K562 (cell line): Measurements from ENCODE around the gene FBXO36.

Experiments used
- ATF1 ChIP-seq, 2 experiments: fragments of 450-650 bp in 1 of 2; IDR thresholded peaks; 2 replicates each; pipeline ENCODE4 v1.6.1; 2016; ENCODE audit warnings: missing compliant biosample characterization in 1 of 2, missing genetic modification characterization in 1 of 2
- EP300 ChIP-seq: IDR thresholded peaks from 2 replicates; pipeline ENCODE4 v1.6.1; 2012; ENCODE audit warnings: low read length, improper control_type of control experiment
- FOXK1 ChIP-seq: sonication (generic); formaldehyde crosslinking; IDR thresholded peaks from 2 replicates; pipeline ENCODE4 v1.8.0; 2022; ENCODE audit warnings: missing genetic modification reagents, mild to moderate bottlenecking, borderline replicate concordance
- KAT7 ChIP-seq: sonication (generic); formaldehyde crosslinking; IDR thresholded peaks from 2 replicates; pipeline ENCODE4 v1.8.0; 2022; ENCODE audit warnings: missing genetic modification reagents, mild to moderate bottlenecking, borderline replicate concordance
- NCOA1 ChIP-seq: fragments of 450-650 bp; IDR thresholded peaks from 2 replicates; pipeline ENCODE4 v1.6.1; 2016; ENCODE audit warnings: low read depth
- NR2C1 ChIP-seq, 2 experiments: fragments of 450-650 bp; IDR thresholded peaks; 2 replicates each; pipeline ENCODE4 v1.6.1; 2017; ENCODE audit warnings: mild to moderate bottlenecking in 2 of 2, antibody characterized with exemption in 1 of 2, inconsistent platforms in 1 of 2, missing compliant biosample characterization in 1 of 2, missing genetic modification characterization in 1 of 2
- SOX6 ChIP-seq: fragments of 450-650 bp; IDR thresholded peaks from 2 replicates; pipeline ENCODE4 v1.6.1; 2014; ENCODE audit warnings: mild to moderate bottlenecking
- YBX1 ChIP-seq: fragments of 450-650 bp; IDR thresholded peaks from 2 replicates; pipeline ENCODE4 v1.7.1; 2016; ENCODE audit warnings: mild to moderate bottlenecking
- ZNF146 ChIP-seq: IDR thresholded peaks from one replicate; pipeline ENCODE4 v1.6.1; 2018; ENCODE audit warnings: missing compliant biosample characterization; ENCODE audit not compliant: unreplicated experiment
- ZNF24 ChIP-seq: fragments of 450-650 bp; IDR thresholded peaks from 2 replicates; pipeline ENCODE4 v1.6.1; 2016
- TF ChIP-seq, protein P1 (sequence below), 2 experiments: fragments of 450-650 bp in 1 of 2; sonication (generic) in 1 of 2; formaldehyde crosslinking; conservative IDR thresholded peaks; 2 replicates each; pipeline versions ENCODE4 v1.4.0 to v1.8.1; 2020 to 2022; ENCODE audit warnings: mild to moderate bottlenecking in 1 of 2, missing genetic modification reagents in 1 of 2
- TF ChIP-seq, protein P2 (sequence below), 3 experiments: IDR thresholded peaks in 2 of 3; conservative IDR thresholded peaks in 1 of 3; 2 replicates each; pipeline ENCODE4 v1.5.1; 2011 to 2012; ENCODE audit warnings: low read length in 3 of 3, mild to moderate bottlenecking in 3 of 3, control low read depth in 2 of 3, improper control_type of control experiment in 1 of 3, inconsistent platforms in 1 of 3, low read depth in 1 of 3, mixed read lengths in 1 of 3, moderate library complexity in 1 of 3; ENCODE audit not compliant: insufficient read depth in 2 of 3

GRCh38 chr2:230046491-230046890, 124.2 kb downstream of the FBXO36 start:
- TF ChIP-seq FOXK1 (CRISPR knock-in tag) (no peak), ZNF146 (CRISPR knock-in tag) (no peak), SOX6 (no peak), KAT7 (CRISPR knock-in tag) (no peak), YBX1 (no peak), EP300 (no peak), NCOA1 (no peak), NR2C1 (IDR thresholded peaks at IDR 0.05) (no peak), NR2C1 (tag; IDR thresholded peaks at IDR 0.05) (no peak), ATF1 (CRISPR knock-in tag; IDR thresholded peaks at IDR 0.05) (no peak), ATF1 (tag; IDR thresholded peaks at IDR 0.05) (no peak), ZNF24 (no peak)
- TF ChIP-seq, protein P1, sequence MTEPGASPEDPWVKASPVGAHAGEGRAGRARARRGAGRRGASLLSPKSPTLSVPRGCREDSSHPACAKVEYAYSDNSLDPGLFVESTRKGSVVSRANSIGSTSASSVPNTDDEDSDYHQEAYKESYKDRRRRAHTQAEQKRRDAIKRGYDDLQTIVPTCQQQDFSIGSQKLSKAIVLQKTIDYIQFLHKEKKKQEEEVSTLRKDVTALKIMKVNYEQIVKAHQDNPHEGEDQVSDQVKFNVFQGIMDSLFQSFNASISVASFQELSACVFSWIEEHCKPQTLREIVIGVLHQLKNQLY (CRISPR knock-in tag; conservative IDR thresholded peaks at IDR 0.05), result no peak
- TF ChIP-seq, protein P2, sequence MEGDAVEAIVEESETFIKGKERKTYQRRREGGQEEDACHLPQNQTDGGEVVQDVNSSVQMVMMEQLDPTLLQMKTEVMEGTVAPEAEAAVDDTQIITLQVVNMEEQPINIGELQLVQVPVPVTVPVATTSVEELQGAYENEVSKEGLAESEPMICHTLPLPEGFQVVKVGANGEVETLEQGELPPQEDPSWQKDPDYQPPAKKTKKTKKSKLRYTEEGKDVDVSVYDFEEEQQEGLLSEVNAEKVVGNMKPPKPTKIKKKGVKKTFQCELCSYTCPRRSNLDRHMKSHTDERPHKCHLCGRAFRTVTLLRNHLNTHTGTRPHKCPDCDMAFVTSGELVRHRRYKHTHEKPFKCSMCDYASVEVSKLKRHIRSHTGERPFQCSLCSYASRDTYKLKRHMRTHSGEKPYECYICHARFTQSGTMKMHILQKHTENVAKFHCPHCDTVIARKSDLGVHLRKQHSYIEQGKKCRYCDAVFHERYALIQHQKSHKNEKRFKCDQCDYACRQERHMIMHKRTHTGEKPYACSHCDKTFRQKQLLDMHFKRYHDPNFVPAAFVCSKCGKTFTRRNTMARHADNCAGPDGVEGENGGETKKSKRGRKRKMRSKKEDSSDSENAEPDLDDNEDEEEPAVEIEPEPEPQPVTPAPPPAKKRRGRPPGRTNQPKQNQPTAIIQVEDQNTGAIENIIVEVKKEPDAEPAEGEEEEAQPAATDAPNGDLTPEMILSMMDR (IDR thresholded peaks at IDR 0.05 in 2 of 3, conservative IDR thresholded peaks at IDR 0.05 in 1 of 3; ENCODE audit: insufficient read depth in 2 of 3, low read depth in 1 of 3, low read length in 3 of 3), result no peak
